ENCODE results near the gene CDK14. TPM values are rescaled to one million over a fixed set of nuclear protein-coding genes. Genes with fewer than 3 reads are reported as not detected.

The CDK14 gene
- total and polyA plus RNA-seq, 2 of the 8 experiments (the other 6 are each of a cell fraction or from before 2014, with no cell fraction given) = 5.5 to 47.3 TPM

DNA sequence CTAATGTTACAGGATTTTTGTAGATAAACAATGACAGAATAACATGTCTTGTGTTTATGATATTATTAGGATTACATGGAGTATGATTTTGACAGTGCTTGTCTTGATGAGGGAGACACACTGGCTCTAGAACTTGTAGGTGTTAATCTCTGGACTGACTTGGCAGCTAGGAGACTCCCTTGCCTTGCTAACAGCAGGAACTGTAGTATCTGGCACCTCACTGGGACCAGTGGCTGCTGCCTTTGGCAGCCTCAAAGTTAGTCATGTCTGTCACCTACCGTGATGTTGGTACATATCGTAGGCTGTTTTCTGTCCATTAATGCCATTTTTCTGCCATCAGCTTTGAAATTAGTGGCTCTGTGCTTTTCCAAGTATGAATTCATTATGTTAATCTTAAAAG, 261.5 kb downstream of the CDK14 start:
- H3K14ac ChIP-seq (ENCODE audit: insufficient read length) = no peak overlapping the region
- no peaks in the 10 kb centered on the region for H3K23me2 ChIP-seq (ENCODE audit: low read depth, low read length)
- TF ChIP-seq YY1 (IDR thresholded peaks at IDR 0.05; ENCODE audit: low read depth, low read length) = no peak
- TF ChIP-seq GTF2F1 (IDR thresholded peaks at IDR 0.05; ENCODE audit: borderline replicate concordance, low read depth, low read length) = no peak
- no peak for TF ChIP-seq HDAC2 (IDR thresholded peaks at IDR 0.05; ENCODE audit: borderline replicate concordance in 1 of 2, low read depth in 2 of 2, low read length in 2 of 2)
- TF ChIP-seq HDAC6 (IDR thresholded peaks at IDR 0.05; ENCODE audit: low read depth, low read length) = no peak
- no peak for TF ChIP-seq ZNF274 (IDR thresholded peaks at IDR 0.05; ENCODE audit: borderline replicate concordance, extremely low read depth, low read length)
- TF ChIP-seq RAD21 (IDR thresholded peaks at IDR 0.05 in 1 of 2, conservative IDR thresholded peaks at IDR 0.05 in 1 of 2; ENCODE audit: low read depth in 2 of 2, low read length in 2 of 2) = peak in 1 of 2 experiments; percentile 26; a peak in 2 of 4 replicates
- TF ChIP-seq TBP (IDR thresholded peaks at IDR 0.05; ENCODE audit: low read depth, low read length) = no peak
- TF ChIP-seq POLR2AphosphoS5 (IDR thresholded peaks at IDR 0.05; ENCODE audit: low read depth, low read length) = no peak
- H2BK5ac ChIP-seq (ENCODE audit: low read depth, low read length) = no peak overlapping the region
- no peak overlapping the region for H2BK20ac ChIP-seq (ENCODE audit: low read length)
- H3K36me3 ChIP-seq (ENCODE audit: control insufficient read depth in 2 of 4, insufficient read depth in 4 of 4, low read length in 3 of 4) = no peaks in the 10 kb centered on the region
- no peak for FAIRE-seq
- ChIA-PET POLR2A (ENCODE audit: partially characterized antibody) (no interaction called here), CTCF (ENCODE audit: partially characterized antibody) (no interaction called here)
- H3K79me2 ChIP-seq (ENCODE audit: control insufficient read depth in 1 of 2, insufficient read depth in 2 of 2, low read length in 2 of 2) = no peaks in the 10 kb centered on the region
- no peak overlapping the region for H3K4ac ChIP-seq (replicated peaks; ENCODE audit: insufficient read length, low read depth, low read length)
- H2BK15ac ChIP-seq (ENCODE audit: low read length) = no peak overlapping the region
- H3K4me3 ChIP-seq (ENCODE audit: extremely low read depth in 1 of 4, insufficient read depth in 2 of 4, low read depth in 3 of 4, low read length in 4 of 4) = no peak overlapping the region
- no peak for DNase-seq (ENCODE audit: low read depth in 1 of 2, low spot score in 2 of 2)
- H3K79me1 ChIP-seq (ENCODE audit: low read depth, low read length) = no peaks in the 10 kb centered on the region
- no peak overlapping the region for H4K5ac ChIP-seq (ENCODE audit: insufficient read length, low read depth, low read length)
- H2AFZ ChIP-seq (ENCODE audit: low read length) = no peak overlapping the region
- no peak overlapping the region for H3K27ac ChIP-seq (ENCODE audit: low read depth, low read length)
- H3K56ac ChIP-seq (replicated peaks; ENCODE audit: insufficient read length, low read depth, low read length) = no peak overlapping the region
- no peaks in the 10 kb centered on the region for H3K27me3 ChIP-seq (replicated peaks in 1 of 4; ENCODE audit: control insufficient read depth in 3 of 4, extremely low read depth in 1 of 4, insufficient read depth in 3 of 4, low read length in 3 of 4)
- no peak overlapping the region for H2AK5ac ChIP-seq (ENCODE audit: low read depth, low read length)
- H2BK120ac ChIP-seq (replicated peaks; ENCODE audit: low read depth, low read length) = no peak overlapping the region
- no peak overlapping the region for H3K18ac ChIP-seq (ENCODE audit: extremely low read depth, low read length)
- no peak overlapping the region for H3K23ac ChIP-seq (ENCODE audit: insufficient read length)
- no peaks in the 10 kb centered on the region for H4K20me1 ChIP-seq (replicated peaks in 1 of 2; ENCODE audit: control insufficient read depth in 1 of 2, insufficient read depth in 2 of 2, low read length in 2 of 2)
- no peaks in the 10 kb centered on the region for H3K9me3 ChIP-seq (ENCODE audit: insufficient read depth in 2 of 2, low read depth in 1 of 2, low read length in 1 of 2)
- WGBS, 2 experiments (ENCODE audit: extremely low coverage in 1 of 2, insufficient coverage in 1 of 2, insufficient read length in 1 of 2, insufficient replicate concordance in 2 of 2, low coverage in 1 of 2, low lambda C conversion rate in 2 of 2, missing lambda C conversion rate in 1 of 2) = 91% methylated on average over 2 of the region's 2 CpGs; no CpG with 5 or more reads in 1 of the 2 experiments
- no peak overlapping the region for H4K8ac ChIP-seq (ENCODE audit: extremely low read depth, insufficient read depth, low read length)
- H3K9ac ChIP-seq (replicated peaks in 1 of 4; ENCODE audit: extremely low read depth in 1 of 4, low read depth in 3 of 4, low read length in 3 of 4) = no peak overlapping the region
- no peak overlapping the region for H4K91ac ChIP-seq (replicated peaks; ENCODE audit: insufficient read length, low read length)
- no peak overlapping the region for H2BK12ac ChIP-seq (ENCODE audit: low read depth, low read length)
- H3K4me1 ChIP-seq (replicated peaks in 1 of 4; ENCODE audit: control insufficient read depth in 3 of 4, insufficient read depth in 4 of 4, low read length in 3 of 4) = peaks cover 0 to 5% (median 0%) of the 10 kb centered on the region in 4 experiments; a peak in 1 of 7 replicates
- no peak overlapping the region for H3K4me2 ChIP-seq (ENCODE audit: insufficient read depth in 1 of 2, low read depth in 2 of 2, low read length in 2 of 2)
